ENCODE measurements around the gene RAPGEF2. TPM values are rescaled to one million over a fixed set of nuclear protein-coding genes. Genes with fewer than 3 reads are reported as not detected.

Gene RAPGEF2
- total and polyA plus RNA-seq, 2 donors (not counting 1 experiment from before 2014, with no cell fraction given) = 10.9 to 45.8 TPM

DNA sequence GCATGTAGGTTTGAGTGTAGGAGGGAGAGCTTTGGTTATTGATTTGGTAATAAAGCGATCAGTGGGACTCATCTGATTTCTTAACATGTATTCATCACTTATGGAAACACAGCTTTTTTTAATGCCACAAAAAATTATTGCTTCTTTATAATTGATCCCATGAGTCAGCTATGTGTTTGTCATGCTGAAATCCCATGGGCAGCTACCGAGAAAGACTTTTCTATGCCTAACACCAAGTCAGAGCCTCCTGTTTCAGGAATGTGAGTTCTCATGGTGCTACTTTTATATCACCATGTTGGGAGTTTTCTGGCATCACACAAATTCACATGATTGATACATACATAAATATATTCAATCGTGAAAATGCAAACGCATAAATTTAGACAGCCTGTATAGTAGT, 165.7 kb downstream of the RAPGEF2 start:
- Histone ChIP-seq H3K27ac (ENCODE audit: low read length in 2 of 2) (no peak overlapping the region), H3K36me3 (replicated peaks in 1 of 2; ENCODE audit: control extremely low read depth in 1 of 2, control insufficient read depth in 1 of 2, extremely low read depth in 1 of 2, insufficient read depth in 2 of 2, low read length in 1 of 2) (no peaks in the 10 kb centered on the region), H3K4me3 (ENCODE audit: control extremely low read depth in 1 of 5, extremely low read depth in 1 of 5, insufficient read depth in 1 of 5, low read depth in 2 of 5, low read length in 4 of 5) (no peak overlapping the region), H3K9me3 (ENCODE audit: control extremely low read depth in 1 of 3, control insufficient read depth in 2 of 3, insufficient read depth in 1 of 3, low read length in 2 of 3) (no peaks in the 10 kb centered on the region), H3K79me2 (ENCODE audit: control insufficient read depth, insufficient read depth, low read length) (no peaks in the 10 kb centered on the region), H3K9ac (ENCODE audit: low read length) (no peak overlapping the region), H4K20me1 (ENCODE audit: control insufficient read depth, insufficient read depth, low read length, poor library complexity, severe bottlenecking) (no peaks in the 10 kb centered on the region), H3K4me2 (replicated peaks; ENCODE audit: low read depth, low read length, poor library complexity, severe bottlenecking) (no peak overlapping the region), H3K27me3 (replicated peaks in 1 of 4; ENCODE audit: control extremely low read depth in 1 of 4, control insufficient read depth in 3 of 4, insufficient read depth in 4 of 4, low read length in 3 of 4) (no peaks in the 10 kb centered on the region), H3K4me1 (ENCODE audit: control insufficient read depth in 2 of 2, insufficient read depth in 2 of 2, low read length in 2 of 2) (no peaks in the 10 kb centered on the region), H2AFZ (ENCODE audit: insufficient read depth, low read depth, low read length, poor library complexity, severe bottlenecking) (no peak overlapping the region)
- WGBS (ENCODE audit: insufficient coverage) = no CpG with 5 or more reads among the region's 4 CpGs
- CTCF ChIA-PET = no interaction called here
- TF ChIP-seq, protein P1, sequence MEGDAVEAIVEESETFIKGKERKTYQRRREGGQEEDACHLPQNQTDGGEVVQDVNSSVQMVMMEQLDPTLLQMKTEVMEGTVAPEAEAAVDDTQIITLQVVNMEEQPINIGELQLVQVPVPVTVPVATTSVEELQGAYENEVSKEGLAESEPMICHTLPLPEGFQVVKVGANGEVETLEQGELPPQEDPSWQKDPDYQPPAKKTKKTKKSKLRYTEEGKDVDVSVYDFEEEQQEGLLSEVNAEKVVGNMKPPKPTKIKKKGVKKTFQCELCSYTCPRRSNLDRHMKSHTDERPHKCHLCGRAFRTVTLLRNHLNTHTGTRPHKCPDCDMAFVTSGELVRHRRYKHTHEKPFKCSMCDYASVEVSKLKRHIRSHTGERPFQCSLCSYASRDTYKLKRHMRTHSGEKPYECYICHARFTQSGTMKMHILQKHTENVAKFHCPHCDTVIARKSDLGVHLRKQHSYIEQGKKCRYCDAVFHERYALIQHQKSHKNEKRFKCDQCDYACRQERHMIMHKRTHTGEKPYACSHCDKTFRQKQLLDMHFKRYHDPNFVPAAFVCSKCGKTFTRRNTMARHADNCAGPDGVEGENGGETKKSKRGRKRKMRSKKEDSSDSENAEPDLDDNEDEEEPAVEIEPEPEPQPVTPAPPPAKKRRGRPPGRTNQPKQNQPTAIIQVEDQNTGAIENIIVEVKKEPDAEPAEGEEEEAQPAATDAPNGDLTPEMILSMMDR (IDR thresholded peaks at IDR 0.05) = no peak
- TF ChIP-seq EZH2 (IDR thresholded peaks at IDR 0.05; ENCODE audit: borderline replicate concordance, insufficient read depth, low read depth, low read length, poor library complexity, severe bottlenecking) = no peak
- ATAC-seq (ENCODE audit: low read depth) = no peak
- DNase-seq = no peak
- intact Hi-C loops (cut with micrococcal nuclease) = no loop called here
- Mint-ChIP-seq H3K27ac (no peak overlapping the region), H3K9me3 (ENCODE audit: insufficient read depth) (no peaks in the 10 kb centered on the region), H3K4me3 (no peak overlapping the region), H3K27me3 (no peaks in the 10 kb centered on the region), H3K4me1 (peaks cover 3% of the 10 kb centered on the region)
- POLR2A ChIA-PET = no interaction called here

DNA sequence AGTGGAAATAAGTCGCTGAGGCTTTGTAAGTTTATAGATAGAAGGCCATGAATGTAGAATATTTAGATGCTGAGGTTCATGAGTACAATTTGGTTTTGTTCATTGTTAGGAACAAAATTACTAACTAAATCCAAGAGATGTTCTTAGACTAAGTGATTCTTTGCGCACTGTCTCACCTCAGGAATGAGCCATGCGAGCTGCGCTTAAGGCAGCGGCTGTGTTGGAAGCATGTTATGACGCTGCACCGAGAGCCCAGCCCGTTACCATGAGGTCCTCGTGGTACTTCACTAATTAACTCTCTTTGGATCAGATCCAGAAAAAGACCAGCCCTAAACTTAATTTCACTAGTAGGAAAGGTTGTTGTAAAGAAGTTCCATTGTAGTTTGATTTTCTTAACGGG, 166.2 kb downstream of the RAPGEF2 start:
- no peaks in the 10 kb centered on the region for H3K27me3 ChIP-seq (replicated peaks in 1 of 4; ENCODE audit: control extremely low read depth in 1 of 4, control insufficient read depth in 3 of 4, insufficient read depth in 4 of 4, low read length in 3 of 4)
- H4K20me1 ChIP-seq (ENCODE audit: control insufficient read depth, insufficient read depth, low read length, poor library complexity, severe bottlenecking) = no peaks in the 10 kb centered on the region
- no peaks in the 10 kb centered on the region for H3K36me3 ChIP-seq (replicated peaks in 1 of 2; ENCODE audit: control extremely low read depth in 1 of 2, control insufficient read depth in 1 of 2, extremely low read depth in 1 of 2, insufficient read depth in 2 of 2, low read length in 1 of 2)
- H3K79me2 ChIP-seq (ENCODE audit: control insufficient read depth, insufficient read depth, low read length) = no peaks in the 10 kb centered on the region
- no peak overlapping the region for H3K4me3 ChIP-seq (ENCODE audit: control extremely low read depth in 1 of 5, extremely low read depth in 1 of 5, insufficient read depth in 1 of 5, low read depth in 2 of 5, low read length in 4 of 5)
- Mint-ChIP-seq H3K27ac (no peak overlapping the region), H3K4me3 (no peak overlapping the region), H3K9me3 (ENCODE audit: insufficient read depth) (no peaks in the 10 kb centered on the region), H3K4me1 (peaks cover 3% of the 10 kb centered on the region), H3K27me3 (no peaks in the 10 kb centered on the region)
- WGBS (ENCODE audit: insufficient coverage) = 100% methylated on average over 5 of the region's 10 CpGs
- H3K9ac ChIP-seq (ENCODE audit: low read length) = no peak overlapping the region
- H2AFZ ChIP-seq (ENCODE audit: insufficient read depth, low read depth, low read length, poor library complexity, severe bottlenecking) = no peak overlapping the region
- DNase-seq (no peak), ATAC-seq (ENCODE audit: low read depth) (no peak)
- ChIA-PET POLR2A (no interaction called here), CTCF (no interaction called here)
- intact Hi-C loops (cut with micrococcal nuclease) = no loop called here
- no peak overlapping the region for H3K4me2 ChIP-seq (replicated peaks; ENCODE audit: low read depth, low read length, poor library complexity, severe bottlenecking)
- H3K9me3 ChIP-seq (ENCODE audit: control extremely low read depth in 1 of 3, control insufficient read depth in 2 of 3, insufficient read depth in 1 of 3, low read length in 2 of 3) = no peaks in the 10 kb centered on the region
- H3K4me1 ChIP-seq (ENCODE audit: control insufficient read depth in 2 of 2, insufficient read depth in 2 of 2, low read length in 2 of 2) = no peaks in the 10 kb centered on the region
- H3K27ac ChIP-seq (ENCODE audit: low read length in 2 of 2) = no peak overlapping the region
- TF ChIP-seq, protein P1 (IDR thresholded peaks at IDR 0.05) = no peak
- TF ChIP-seq EZH2 (IDR thresholded peaks at IDR 0.05; ENCODE audit: borderline replicate concordance, insufficient read depth, low read depth, low read length, poor library complexity, severe bottlenecking) = no peak

All from B cell (primary cell).